A204.1 (cell line): ENCODE results near the gene CALHM5.
"Not testable (repeated sequence)": the region's sequence is repeated elsewhere in the genome, so short reads cannot be mapped to it uniquely, and the experiment has no call there.

ENCODE experiments used
- FAIRE-seq: peaks from 2 replicates; lab custom pipeline; 2012; peaks lifted over from hg19 to GRCh38; lab: Jason Lieb, UNC

CALHM5 gene

GRCh38 chr6:116511424-116512110, at the start of gene CALHM5:
Gene CALHM5, plus strand, starts transcription at chr6:116511639. Its CDS starts 58 bp downstream, at chr6:116511697.
- no peak for FAIRE-seq

- FAIRE-seq, result no peak
These were observed 49.2 kb upstream of the CALHM5 start for GRCh38 chr6:116461932-116462885.

GRCh38 chr6:116463301-116463700, 48.1 kb upstream of the CALHM5 start:
- FAIRE-seq, result no peak

GRCh38 chr6:116465246-116465645, 46.2 kb upstream of the CALHM5 start:
- no peak for FAIRE-seq

GRCh38 chr6:116467096-116467495, 44.3 kb upstream of the CALHM5 start:
- FAIRE-seq, result no peak

- FAIRE-seq, result no peak
These were observed 43.9 kb upstream of the CALHM5 start for GRCh38 chr6:116467514-116467913.

- no peak for FAIRE-seq
These were observed 43.1 kb upstream of the CALHM5 start for GRCh38 chr6:116468293-116468692.

- no peak for FAIRE-seq
These were observed 39.9 kb upstream of the CALHM5 start for GRCh38 chr6:116471531-116471930.

- FAIRE-seq, result no peak
These were observed 38.7 kb upstream of the CALHM5 start for GRCh38 chr6:116472706-116473105.

DNA sequence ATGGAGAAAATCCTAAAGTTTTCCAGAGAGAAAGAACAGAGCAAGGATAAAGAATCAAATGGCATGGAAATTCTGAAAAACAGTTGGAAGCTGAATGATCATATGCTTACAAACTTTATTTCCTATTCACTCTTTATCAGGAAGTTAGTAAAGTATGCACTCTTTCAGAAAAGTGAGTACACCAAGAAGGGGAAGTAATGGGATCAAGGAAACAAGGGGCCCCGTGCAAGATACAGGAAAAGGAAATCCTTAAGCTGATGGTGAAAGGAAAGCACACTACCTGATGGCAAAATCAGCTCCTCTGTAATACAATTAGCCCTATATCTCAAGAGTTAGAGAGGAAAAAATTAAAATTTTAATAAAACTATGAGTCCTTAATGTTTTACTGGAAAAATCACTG, 36.3 kb upstream of the CALHM5 start:
- no peak for FAIRE-seq

- FAIRE-seq, result no peak
These were observed 35.3 kb upstream of the CALHM5 start for GRCh38 chr6:116476002-116476678.

GRCh38 chr6:116482780-116483179, 28.7 kb upstream of the CALHM5 start:
- no peak for FAIRE-seq

DNA sequence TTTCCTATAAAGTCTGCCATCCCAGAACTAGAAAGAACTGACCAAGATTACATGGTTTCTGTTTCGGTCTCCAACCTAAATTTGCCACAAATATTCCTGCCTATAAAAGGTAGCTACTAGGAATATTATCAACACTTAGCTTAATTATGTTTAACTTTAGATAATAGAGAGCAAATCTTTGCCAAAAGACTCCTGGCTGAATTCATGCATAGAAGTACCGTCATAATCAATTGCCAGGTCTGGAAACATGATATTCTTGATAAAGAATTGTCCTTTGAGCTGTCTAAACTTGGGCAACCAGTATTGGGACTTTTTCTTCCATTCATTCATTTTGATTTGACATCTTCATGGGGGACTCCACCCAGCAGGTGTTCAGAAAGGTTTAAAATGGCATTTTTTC, 27.8 kb upstream of the CALHM5 start:
- no peak for FAIRE-seq

DNA sequence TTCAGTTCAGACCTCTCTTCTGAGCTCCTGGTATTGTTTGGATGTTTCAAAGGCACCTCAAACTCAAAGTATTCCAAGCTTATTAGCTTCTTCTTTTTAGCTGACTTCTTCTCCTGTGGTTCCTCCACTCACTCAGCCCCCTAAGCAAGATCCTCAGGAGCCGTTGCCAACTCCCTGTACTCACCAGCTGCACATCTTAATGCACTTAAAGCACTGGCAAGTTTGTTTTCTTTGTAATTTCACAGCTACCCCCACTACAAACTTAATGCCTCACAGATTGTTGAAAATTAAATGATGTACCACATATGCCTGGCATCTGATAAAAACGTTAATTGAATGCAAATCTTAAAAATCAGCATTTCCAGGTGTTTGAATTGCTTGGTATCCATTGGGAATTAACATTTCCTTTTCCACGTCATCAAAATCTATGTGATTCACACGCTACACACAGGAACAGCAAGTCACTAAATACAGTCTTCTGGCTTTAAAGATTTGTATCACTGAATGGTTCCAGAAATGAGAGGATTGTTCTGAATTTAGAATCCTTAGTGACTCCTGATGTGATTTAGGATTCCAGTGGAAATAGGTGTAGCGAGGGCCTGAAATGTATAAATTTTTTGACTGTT, 25.8 kb upstream of the CALHM5 start:
- no peak for FAIRE-seq

DNA sequence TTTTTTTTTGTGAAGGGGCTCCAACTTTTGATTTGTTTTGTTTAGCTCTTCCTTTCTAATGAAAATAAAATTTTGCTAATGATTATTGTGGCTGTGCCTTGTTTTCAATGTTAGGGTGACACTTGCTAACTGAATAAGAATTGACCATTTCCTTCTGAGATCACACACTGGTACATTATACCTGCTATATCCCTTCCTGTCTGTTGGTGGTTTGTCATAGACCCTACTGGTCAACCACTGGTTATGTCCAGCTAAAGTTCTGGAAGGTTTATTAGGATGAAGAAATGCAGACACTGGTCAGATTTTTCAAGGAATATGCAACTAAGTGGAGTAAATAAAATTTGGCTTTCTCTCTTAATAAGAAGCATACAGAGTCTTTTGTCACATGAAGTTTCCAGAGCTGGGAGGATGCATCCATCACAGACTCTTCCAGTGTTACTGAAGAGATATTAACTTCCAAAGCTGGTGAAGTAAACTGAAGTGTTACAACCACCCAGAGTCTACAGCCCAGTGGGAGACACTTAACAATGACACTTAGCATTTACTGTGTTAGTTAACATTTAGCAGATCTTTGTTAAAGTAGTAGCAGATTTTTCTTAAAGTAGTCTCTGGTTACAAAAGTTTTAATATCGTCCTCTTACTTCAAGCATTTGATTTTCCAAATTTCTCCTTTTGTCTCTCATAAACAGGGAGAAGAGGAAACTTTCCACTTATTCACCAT, 19.7 kb upstream of the CALHM5 start:
- FAIRE-seq, result no peak

DNA sequence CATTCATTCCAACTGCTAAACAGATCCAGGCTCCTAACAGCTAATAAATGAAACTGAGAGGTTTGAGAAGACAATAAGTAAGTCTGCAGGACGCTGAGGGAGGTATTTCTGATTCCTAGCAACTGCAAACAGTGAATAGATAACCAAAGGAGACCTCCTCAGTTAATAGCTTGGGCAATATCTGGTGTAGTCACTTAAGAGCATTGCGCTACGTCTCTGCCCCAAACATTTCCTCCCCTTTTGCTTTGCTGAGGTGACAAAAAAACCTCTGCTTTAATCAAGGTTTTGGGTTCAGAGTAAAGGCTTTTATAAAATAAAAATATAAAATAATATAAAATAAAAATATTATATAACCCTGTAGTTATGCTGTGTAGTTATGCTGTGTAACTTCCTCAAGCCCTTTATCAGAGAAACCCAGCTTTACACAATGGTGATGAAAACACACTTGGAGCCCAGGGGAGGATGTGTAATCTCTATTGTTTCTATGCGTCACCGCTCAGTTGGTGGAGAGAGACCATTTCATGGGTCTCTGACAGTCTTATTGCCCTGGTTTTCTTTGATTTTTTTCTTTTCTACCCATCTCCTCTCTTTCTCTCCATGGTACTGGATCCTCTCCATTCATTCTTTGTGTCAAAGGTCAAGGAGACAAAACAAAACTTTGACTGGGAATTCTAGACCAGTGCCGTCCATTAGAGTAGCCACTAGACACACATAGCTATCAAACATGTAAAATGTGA, 18.9 kb upstream of the CALHM5 start:
- FAIRE-seq, result no peak

- not testable (repeated sequence) for FAIRE-seq
These were observed 16.3 kb upstream of the CALHM5 start for GRCh38 chr6:116495161-116495560.

GRCh38 chr6:116497113-116497676, 14.2 kb upstream of the CALHM5 start:
- no peak for FAIRE-seq

GRCh38 chr6:116500969-116501433, 10.4 kb upstream of the CALHM5 start:
- no peak for FAIRE-seq

DNA sequence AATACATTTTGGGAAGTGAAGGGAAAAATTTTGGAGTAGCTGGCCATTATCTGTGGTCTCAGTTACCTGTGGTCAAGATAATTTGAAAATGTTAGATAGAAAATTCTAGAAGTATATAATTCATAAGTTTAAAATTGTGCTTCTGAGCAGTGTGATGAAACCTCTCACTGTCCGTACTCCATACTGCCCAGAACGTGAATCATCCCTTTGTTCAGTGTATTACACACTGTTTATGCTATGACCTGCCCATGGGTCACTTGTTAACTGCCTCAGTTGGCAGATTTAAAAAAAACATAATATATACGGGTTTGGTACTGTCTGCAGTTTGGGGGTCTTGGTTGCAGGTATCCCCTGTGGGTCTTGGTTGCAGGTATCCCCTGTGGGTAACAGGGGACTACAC, 4.1 kb upstream of the CALHM5 start:
- FAIRE-seq, result no peak

DNA sequence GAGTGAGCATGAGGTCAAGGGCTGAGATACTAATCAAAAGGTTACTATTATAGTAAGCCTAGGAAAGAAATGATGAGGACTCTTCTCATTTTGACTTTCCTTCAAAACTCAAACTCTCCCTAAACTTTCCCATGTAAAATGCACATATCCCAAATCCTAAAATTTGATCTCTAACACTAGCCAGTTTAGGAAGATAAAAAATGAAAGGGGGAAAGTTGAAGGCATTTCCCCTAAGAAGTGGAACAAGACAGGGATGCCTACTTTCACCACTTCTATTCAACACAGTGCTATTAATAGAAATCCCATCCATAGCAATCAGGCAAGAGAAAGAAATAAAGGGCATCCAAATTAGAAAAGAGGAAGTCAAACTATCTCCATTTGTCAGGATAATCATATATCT, 2.9 kb upstream of the CALHM5 start:
- FAIRE-seq, result no peak
